Measurements from ENCODE around the gene DSCAM. TPM values are rescaled to one million over a fixed set of nuclear protein-coding genes. Genes with fewer than 3 reads are reported as not detected.

The DSCAM gene
- total RNA-seq, 4 donors from 2014 or later, result not detected

- no peak overlapping the region for H3K4me3 ChIP-seq (ENCODE audit: low read depth, poor library complexity, severe bottlenecking)
- TF ChIP-seq CTCF (IDR thresholded peaks at IDR 0.05) (no peak), POLR2A (IDR thresholded peaks at IDR 0.05) (no peak)
- 45 to 65% methylated on average over 1 of the region's 1 CpG for WGBS, 2 donors
- intact Hi-C loops (cut with DNase I; ENCODE audit: low total_unique reads), result no loop called here
- peak in 1 of 2 donors; percentile 4 for DNase-seq (ENCODE audit: low spot score in 2 of 2)
Measured at GRCh38 chr21:39961251-39961650, 885.7 kb downstream of the DSCAM start.

Small RNA genes within 50 kb of the gene (microRNA-seq; reads per million reads assigned to microRNA genes)
- 0 reads per million in 2 donors for gene MIR4760 (ENCODE audit: borderline number of aligned reads in 1 of 2, borderline replicate concordance in 2 of 2)
